HepG2 (cell line): ENCODE measurements around the gene NUP107. TPM values are rescaled to one million over a fixed set of nuclear protein-coding genes. Genes with fewer than 3 reads are reported as not detected.

Experiments
- ATAC-seq: fragments of 200-7000 bp; cut with Tn5 transposase; 3 replicates; pipeline ENCODE4 v1.9.1; 2020; ENCODE audit warnings: mild to moderate bottlenecking, moderate library complexity
- BruUV-seq: library from RNA; stranded (reverse); fragments of 400-500 nt; replicated peaks from 2 replicates; lab custom pipeline; 2021; lab: Mats Ljungman, UMichigan
- CTCF ChIA-PET: fragments of 300-600 bp; formaldehyde crosslinking; extraction: SDS; loops from one replicate; lab custom pipeline; 2021; ENCODE audit warnings: low total read pairs, inconsistent platforms, low intra/inter-chr PET ratio; lab: Yijun Ruan, JAX
- POLR2A ChIA-PET: fragments of 350-600 bp; sonication (Branson Sonifier 250); formaldehyde crosslinking; loops from one replicate; lab custom pipeline; 2020; ENCODE audit warnings: antibody characterized with exemption, inconsistent platforms; lab: Yijun Ruan, JAX
- DNase-seq: peaks from one replicate; pipeline ENCODE4 v3.0.0-alpha.2; 2015; ENCODE audit warnings: low spot score
- FAIRE-seq: peaks from 3 replicates; lab custom pipeline; 2011; peaks lifted over from hg19 to GRCh38; lab: Jason Lieb, UNC
- H2AFZ ChIP-seq: one replicate; pipeline ENCODE4 v1.6.1; 2011; ENCODE audit warnings: low read length, inconsistent platforms
- H3K27ac ChIP-seq: fragments of 300-600 bp; 3 replicates; pipeline ENCODE4 v1.8.0; 2011; ENCODE audit warnings: mixed run types, mild to moderate bottlenecking, mixed read lengths, low read length, inconsistent platforms; ENCODE audit not compliant: insufficient read depth; ENCODE audit errors: extremely low read length
- H3K27me3 ChIP-seq, 2 experiments: fragments of 200-600 bp in 1 of 2; 2 replicates in 1 of 2; 3 replicates in 1 of 2; pipeline versions ENCODE4 v1.6.0 to v1.8.0; 2011; ENCODE audit warnings: low read length in 2 of 2, mild to moderate bottlenecking in 2 of 2, moderate library complexity in 2 of 2, inconsistent platforms in 1 of 2; ENCODE audit not compliant: insufficient read depth in 2 of 2, control insufficient read depth in 1 of 2
- H3K36me3 ChIP-seq, 2 experiments: fragments of 200-600 bp in 1 of 2; replicated peaks in 1 of 2; 2 replicates in 1 of 2; 3 replicates in 1 of 2; pipeline versions ENCODE4 v1.5.1 to v1.8.0; 2011; ENCODE audit warnings: low read length in 2 of 2, inconsistent platforms in 1 of 2; ENCODE audit not compliant: insufficient read depth in 2 of 2, control insufficient read depth in 1 of 2
- H3K4me1 ChIP-seq: 2 replicates; pipeline ENCODE4 v1.5.1; 2012; ENCODE audit warnings: low read length, inconsistent platforms; ENCODE audit not compliant: insufficient read depth
- H3K4me2 ChIP-seq: 2 replicates; pipeline ENCODE4 v1.6.0; 2011; ENCODE audit warnings: low read depth, low read length, inconsistent platforms
- H3K4me3 ChIP-seq, 3 experiments: fragments of 200-600 bp in 1 of 3; sonication (generic), shearing (Covaris generic) in 1 of 3; replicated peaks in 1 of 3; 2 replicates each; pipeline ENCODE4 v1.5.1; 2011 to 2016; ENCODE audit warnings: low read length in 3 of 3, inconsistent platforms in 2 of 3, low read depth in 2 of 3, mild to moderate bottlenecking in 2 of 3, control low read depth in 1 of 3, mixed read lengths in 1 of 3; ENCODE audit not compliant: insufficient read depth in 1 of 3
- H3K79me2 ChIP-seq: one replicate; pipeline ENCODE4 v1.6.1; 2011; ENCODE audit warnings: low read length, inconsistent platforms; ENCODE audit not compliant: insufficient read depth
- H3K9ac ChIP-seq: 2 replicates; pipeline ENCODE4 v1.6.0; 2011; ENCODE audit warnings: mild to moderate bottlenecking, low read depth, low read length, inconsistent platforms; ENCODE audit not compliant: insufficient read depth
- H3K9me3 ChIP-seq: 2 replicates; pipeline ENCODE4 v1.5.1; 2012; ENCODE audit warnings: mild to moderate bottlenecking, low read length
- H4K20me1 ChIP-seq: 2 replicates; pipeline ENCODE4 v1.6.0; 2011; ENCODE audit warnings: inconsistent platforms, mild to moderate bottlenecking, low read length, moderate library complexity; ENCODE audit not compliant: insufficient read depth
- CHD4 ChIP-seq: fragments of 200-600 bp; sonication (generic); IDR thresholded peaks from 2 replicates; pipeline ENCODE4 v1.7.0; 2017; ENCODE audit warnings: mild to moderate bottlenecking, low read length, borderline replicate concordance
- IRX3 ChIP-seq: sonication (generic); formaldehyde crosslinking; IDR thresholded peaks from 2 replicates; pipeline ENCODE4 v1.8.1; 2023; ENCODE audit warnings: mild to moderate bottlenecking, low read depth, missing genetic modification reagents, borderline replicate concordance
- MAX ChIP-seq: IDR thresholded peaks from 2 replicates; pipeline ENCODE4 v1.6.1; 2012; ENCODE audit warnings: inconsistent platforms
- RNF219 ChIP-seq: sonication (generic); formaldehyde crosslinking; IDR thresholded peaks from 2 replicates; pipeline ENCODE4 v1.5.0; 2020; ENCODE audit warnings: mild to moderate bottlenecking, missing genetic modification reagents
- SMAD1 ChIP-seq: sonication (generic); formaldehyde crosslinking; IDR thresholded peaks from 2 replicates; pipeline ENCODE4 v1.4.0; 2020; ENCODE audit warnings: missing genetic modification reagents, low read depth, mild to moderate bottlenecking, borderline replicate concordance
- TRIM24 ChIP-seq: sonication (generic); formaldehyde crosslinking; IDR thresholded peaks from 2 replicates; pipeline ENCODE4 v1.8.0; 2022; ENCODE audit warnings: mild to moderate bottlenecking, missing genetic modification reagents
- ZNF607 ChIP-seq: sonication (generic); formaldehyde crosslinking; IDR thresholded peaks from 2 replicates; pipeline ENCODE4 v1.5.1; 2020; ENCODE audit warnings: missing genetic modification reagents, mild to moderate bottlenecking, borderline replicate concordance
- WGBS: methylation state at CpG from one replicate; pipeline ENCODE4 v1.1.6; 2017; ENCODE audit warnings: low lambda C conversion rate; 5-methylcytosine and 5-hydroxymethylcytosine counted together
- in situ Hi-C: cut with HindIII; loops from 2 replicates; pipeline ENCODE4 v1.10.0; 2017; ENCODE audit warnings: low pct_unique_long_range_greater_than_20kb; ENCODE audit not compliant: extremely low pct_ligation_motif_present
- intact Hi-C: fragments of 100-400 bp; cut with micrococcal nuclease; formaldehyde crosslinking; loops from one replicate; pipeline ENCODE4 v1.10.0; 2022; ENCODE audit not compliant: unreplicated experiment
- polyA plus RNA-seq, 8 experiments: library from polyadenylated mRNA; depleted of rRNA in 3 of 8; stranded (reverse) in 7 of 8; unstranded in 1 of 8; fragments of >200 nt; fragmentation: Illumina TruSeq in 4 of 8; extraction: Trizol in 4 of 8; gene quantifications; 2 replicates each; pipeline versions ENCODE4 v1.2.1 to v1.2.3, GENCODE V29; 2011 to 2016; ENCODE audit warnings: low read depth in 4 of 8, missing spikeins in 1 of 8, mixed read lengths in 1 of 8; ENCODE audit not compliant: insufficient read depth in 1 of 8
- total RNA-seq, 5 experiments: library from RNA; depleted of rRNA; stranded (reverse); fragments of >200 nt; fragmentation: Illumina TruSeq; extraction: Trizol; gene quantifications; 2 replicates each; pipeline ENCODE4 v1.2.3, GENCODE V29; 2016; ENCODE audit warnings: low read depth in 1 of 5

Gene NUP107
- total and polyA plus RNA-seq, 2 of the 13 experiments (the other 11 are each of a cell fraction or from before 2014, with no cell fraction given): 54.7 to 100 TPM

- no peak for TF ChIP-seq RNF219 (CRISPR knock-in tag)
These were observed 62.7 kb downstream of the NUP107 start (continued) for GRCh38 chr12:68749443-68749842.

GRCh38 chr12:68749861-68750260 is 63.1 kb downstream of the NUP107 start:
- H3K4me2 ChIP-seq: no peak overlapping the region
- H3K27ac ChIP-seq: no peak overlapping the region
- peaks cover 37% of the 10 kb centered on the region for H3K79me2 ChIP-seq
- intact Hi-C loops (no loop called here), in situ Hi-C loops (loop anchor here (5.0 kb wide), 1 partner anchor 57 kb away; the partner anchor contains the start of gene MDM2)
- no TSS peak for BruUV-seq
- H3K9me3 ChIP-seq: no peaks in the 10 kb centered on the region
- TF ChIP-seq SMAD1: no peak
- TF ChIP-seq ZNF607 (CRISPR knock-in tag): no peak
- TF ChIP-seq CHD4: no peak
- TF ChIP-seq TRIM24 (CRISPR knock-in tag): no peak
- no peak for TF ChIP-seq MAX
- TF ChIP-seq IRX3 (CRISPR knock-in tag): no peak
- DNase-seq (no peak), FAIRE-seq (no peak), ATAC-seq (no peak)
- peaks cover 3% of the 10 kb centered on the region; the same call in 1 of the 2 replicates for H4K20me1 ChIP-seq
- no peaks in the 10 kb centered on the region; a peak in 1 of 5 replicates for H3K27me3 ChIP-seq
- WGBS: 92% methylated on average over 4 of the region's 4 CpGs
- peaks cover 34% of the 10 kb centered on the region for H3K4me1 ChIP-seq
- ChIA-PET CTCF (no interaction called here), POLR2A (no interaction called here)
- H3K36me3 ChIP-seq: peaks cover 3 to 36% of the 10 kb centered on the region in 2 experiments
- H3K9ac ChIP-seq: no peak overlapping the region
- no peak overlapping the region for H3K4me3 ChIP-seq
- no peak overlapping the region for H2AFZ ChIP-seq
